H9 (cell line): ENCODE results near the gene ZNF654. TPM values are rescaled to one million over a fixed set of nuclear protein-coding genes. Genes with fewer than 3 reads are reported as not detected.

ENCODE experiments used
- DNase-seq: peaks from one replicate; pipeline ENCODE4 v3.0.0-alpha.2; 2017
- H2AFZ ChIP-seq: one replicate; pipeline ENCODE4 v1.6.1; 2013; ENCODE audit warnings: mild to moderate bottlenecking, low read length, control low read depth, moderate library complexity
- H2AK5ac ChIP-seq: 2 replicates; pipeline ENCODE4 v1.6.1; 2013; ENCODE audit warnings: low read length, control low read depth, mixed read lengths; ENCODE audit not compliant: insufficient read length
- H2BK120ac ChIP-seq: one replicate; pipeline ENCODE4 v1.6.1; 2013; ENCODE audit warnings: low read depth, mild to moderate bottlenecking, low read length, control low read depth, inconsistent platforms; ENCODE audit not compliant: poor library complexity, severe bottlenecking
- H2BK12ac ChIP-seq: 2 replicates; pipeline ENCODE4 v1.6.1; 2013; ENCODE audit warnings: low read length, control low read depth, mixed read lengths, low read depth; ENCODE audit not compliant: insufficient read length
- H2BK15ac ChIP-seq: 2 replicates; pipeline ENCODE4 v1.6.1; 2013; ENCODE audit warnings: low read depth, low read length, control low read depth
- H2BK20ac ChIP-seq: one replicate; pipeline ENCODE4 v1.6.1; 2013; ENCODE audit warnings: low read depth, mild to moderate bottlenecking, low read length, control low read depth, inconsistent platforms; ENCODE audit not compliant: poor library complexity, severe bottlenecking
- H2BK5ac ChIP-seq: 2 replicates; pipeline ENCODE4 v1.6.1; 2013; ENCODE audit warnings: low read length, control low read depth, mixed read lengths; ENCODE audit not compliant: insufficient read length
- H3K14ac ChIP-seq: 2 replicates; pipeline ENCODE4 v1.6.1; 2013; ENCODE audit warnings: low read length, control low read depth; ENCODE audit not compliant: insufficient read depth
- H3K18ac ChIP-seq: 2 replicates; pipeline ENCODE4 v1.6.1; 2013; ENCODE audit warnings: low read depth, mild to moderate bottlenecking, mixed read lengths, low read length, control low read depth; ENCODE audit not compliant: insufficient read length
- H3K23ac ChIP-seq: 2 replicates; pipeline ENCODE4 v1.6.1; 2013; ENCODE audit warnings: low read length, control low read depth, mixed read lengths, low read depth; ENCODE audit not compliant: insufficient read length
- H3K23me2 ChIP-seq: 2 replicates; pipeline ENCODE4 v1.6.1; 2013; ENCODE audit warnings: low read depth, mild to moderate bottlenecking, mixed read lengths, low read length, control low read depth; ENCODE audit not compliant: insufficient read length, poor library complexity, severe bottlenecking
- H3K27ac ChIP-seq: 2 replicates; pipeline ENCODE4 v1.5.1; 2013; ENCODE audit warnings: low read length, control low read depth, mixed read lengths, low read depth; ENCODE audit not compliant: insufficient read length
- H3K27me3 ChIP-seq: 2 replicates; pipeline ENCODE4 v1.6.1; 2013; ENCODE audit warnings: low read length, control low read depth, inconsistent platforms; ENCODE audit not compliant: insufficient read depth
- H3K4ac ChIP-seq: 2 replicates; pipeline ENCODE4 v1.6.1; 2013; ENCODE audit warnings: low read depth, mild to moderate bottlenecking, control low read depth, inconsistent platforms, low read length, moderate library complexity
- H3K4me1 ChIP-seq: 2 replicates; pipeline ENCODE4 v1.6.1; 2013; ENCODE audit warnings: low read length, control low read depth, inconsistent platforms; ENCODE audit not compliant: insufficient read depth
- H3K4me2 ChIP-seq: 2 replicates; pipeline ENCODE4 v1.6.1; 2013; ENCODE audit warnings: low read length, control low read depth, mixed read lengths; ENCODE audit not compliant: insufficient read length, insufficient read depth
- H3K56ac ChIP-seq: 2 replicates; pipeline ENCODE4 v1.6.1; 2013; ENCODE audit warnings: low read depth, mild to moderate bottlenecking, mixed read lengths, low read length, control low read depth; ENCODE audit not compliant: insufficient read length
- H3K79me1 ChIP-seq: 2 replicates; pipeline ENCODE4 v1.6.1; 2013; ENCODE audit warnings: low read depth, mild to moderate bottlenecking, moderate library complexity, low read length, control low read depth, inconsistent platforms; ENCODE audit not compliant: insufficient read depth, poor library complexity, severe bottlenecking
- H3K79me2 ChIP-seq: 2 replicates; pipeline ENCODE4 v1.6.1; 2013; ENCODE audit warnings: low read length, control low read depth, inconsistent platforms; ENCODE audit not compliant: insufficient read depth
- H3K9ac ChIP-seq: 2 replicates; pipeline ENCODE4 v1.6.1; 2013; ENCODE audit warnings: low read length, control low read depth, mixed read lengths; ENCODE audit not compliant: insufficient read length; ENCODE audit errors: extremely low read depth
- H3K9me3 ChIP-seq: one replicate; pipeline ENCODE4 v1.6.1; 2013; ENCODE audit warnings: low read depth, low read length, inconsistent platforms; ENCODE audit not compliant: control insufficient read depth
- H3T11ph ChIP-seq: one replicate; pipeline ENCODE4 v1.6.1; 2013; ENCODE audit warnings: mild to moderate bottlenecking, low read length, control low read depth, inconsistent platforms
- H4K20me1 ChIP-seq: one replicate; pipeline ENCODE4 v1.6.1; 2013; ENCODE audit not compliant: control insufficient read depth, insufficient read length, insufficient read depth
- H4K5ac ChIP-seq: 2 replicates; pipeline ENCODE4 v1.6.1; 2013; ENCODE audit warnings: low read depth, mild to moderate bottlenecking, mixed read lengths, low read length, control low read depth; ENCODE audit not compliant: insufficient read length
- H4K8ac ChIP-seq: replicated peaks from 2 replicates; pipeline ENCODE4 v1.6.1; 2013; ENCODE audit warnings: low read length, control low read depth, mixed read lengths, low read depth; ENCODE audit not compliant: insufficient read length
- H4K91ac ChIP-seq: 2 replicates; pipeline ENCODE4 v1.6.1; 2013; ENCODE audit warnings: low read depth, mild to moderate bottlenecking, moderate library complexity, mixed read lengths, low read length, control low read depth; ENCODE audit not compliant: insufficient read length
- H3K27ac Mint-ChIP-seq, 3 experiments: 2 replicates in 2 of 3; 3 replicates in 1 of 3; pipeline ENCODE4 v1.8.0; 2020 to 2021; ENCODE audit warnings: mixed read lengths in 3 of 3, mild to moderate bottlenecking in 1 of 3, moderate library complexity in 1 of 3
- H3K27me3 Mint-ChIP-seq: 2 replicates; pipeline ENCODE4 v1.8.0; 2021; ENCODE audit warnings: low read depth, mild to moderate bottlenecking, moderate library complexity, mixed read lengths
- H3K36me3 Mint-ChIP-seq, 3 experiments: 2 replicates in 2 of 3; 3 replicates in 1 of 3; pipeline ENCODE4 v1.8.0; 2020 to 2021; ENCODE audit warnings: low read depth in 3 of 3, mixed read lengths in 3 of 3; ENCODE audit not compliant: insufficient read depth in 1 of 3
- H3K4me1 Mint-ChIP-seq, 2 experiments: 2 replicates each; pipeline ENCODE4 v1.8.0; 2020; ENCODE audit warnings: mixed read lengths in 2 of 2
- H3K4me3 Mint-ChIP-seq, 2 experiments: 2 replicates in 1 of 2; 3 replicates in 1 of 2; pipeline ENCODE4 v1.8.0; 2020 to 2021; ENCODE audit warnings: mild to moderate bottlenecking in 2 of 2, mixed read lengths in 2 of 2, moderate library complexity in 1 of 2
- H3K9me3 Mint-ChIP-seq, 2 experiments: 2 replicates in 1 of 2; 3 replicates in 1 of 2; pipeline ENCODE4 v1.8.0; 2020; ENCODE audit warnings: mild to moderate bottlenecking in 2 of 2, mixed read lengths in 2 of 2, moderate library complexity in 1 of 2
- WGBS: extraction: QIAGEN DNeasy Blood & Tissue Kit; methylation state at CpG from one replicate; pipeline ENCODE4 v1.1.7; 2013; ENCODE audit warnings: missing lambda C conversion rate, low lambda C conversion rate, mixed read lengths; ENCODE audit not compliant: insufficient read length; ENCODE audit errors: extremely low coverage; 5-methylcytosine and 5-hydroxymethylcytosine counted together
- total RNA-seq: library from RNA; stranded (reverse); gene quantifications from 2 replicates; pipeline ENCODE4 v1.2.1, GENCODE V29; 2021
- TF ChIP-seq, protein P1 (sequence below): fragments of 200-600 bp; sonication (generic); conservative IDR thresholded peaks from 3 replicates; pipeline ENCODE4 v1.8.0; 2021; ENCODE audit warnings: antibody characterized with exemption, mild to moderate bottlenecking

The ZNF654 gene
- total RNA-seq, 1 experiment from 2014 or later = 8.7 TPM

DNA sequence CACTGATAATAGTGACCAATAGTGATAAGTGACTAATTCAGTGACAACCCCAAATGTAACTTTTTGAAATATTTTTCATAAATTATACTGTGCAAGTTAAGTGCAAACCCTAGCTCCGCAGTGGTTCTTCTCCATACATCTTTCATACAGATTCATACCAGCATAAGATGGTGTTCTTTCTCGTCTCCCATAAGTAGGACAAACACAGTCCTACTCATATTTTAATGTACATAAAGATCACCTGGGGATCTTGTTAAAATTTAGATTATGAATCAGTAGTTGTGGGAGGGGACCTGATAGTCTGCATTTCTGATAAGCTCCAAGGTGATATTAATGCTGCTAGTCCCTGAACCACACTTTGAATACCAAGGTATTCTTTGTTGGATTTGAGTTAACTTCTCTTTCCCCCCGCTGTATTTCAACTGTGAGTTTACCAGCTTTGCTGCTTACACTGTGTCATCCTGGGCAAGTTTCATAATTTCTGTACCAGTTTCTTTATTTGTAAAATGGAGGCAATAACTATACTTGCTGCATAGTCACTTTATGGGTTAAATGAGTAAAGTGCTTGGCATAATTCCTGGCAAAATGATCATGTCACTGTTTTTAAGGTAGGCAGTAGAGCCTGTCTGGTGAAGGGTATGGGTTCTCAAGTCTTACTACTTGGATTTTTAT lies 56.0 kb downstream of the ZNF654 start:
- Histone ChIP-seq H2BK12ac (no peak overlapping the region), H2AFZ (no peak overlapping the region), H3K79me1 (peaks cover 3% of the 10 kb centered on the region), H3K27me3 (no peaks in the 10 kb centered on the region), H3K4ac (no peak overlapping the region), H2BK20ac (no peak overlapping the region), H2BK15ac (no peak overlapping the region), H3K4me2 (no peak overlapping the region), H4K20me1 (no peaks in the 10 kb centered on the region), H3K79me2 (no peaks in the 10 kb centered on the region), H3K23me2 (no peaks in the 10 kb centered on the region), H4K5ac (no peak overlapping the region), H2BK5ac (no peak overlapping the region), H3K4me1 (no peaks in the 10 kb centered on the region), H3K9me3 (no peaks in the 10 kb centered on the region), H3K27ac (no peak overlapping the region), H3K56ac (no peak overlapping the region), H3K14ac (no peak overlapping the region), H4K91ac (no peak overlapping the region), H2AK5ac (no peak overlapping the region), H2BK120ac (no peak overlapping the region), H3T11ph (no peak overlapping the region), H3K9ac (no peak overlapping the region), H3K18ac (no peak overlapping the region), H3K23ac (no peak overlapping the region), H4K8ac (no peak overlapping the region)
- no peak overlapping the region for H3K4me3 Mint-ChIP-seq
- peaks cover 0 to 4% (median 2%) of the 10 kb centered on the region in 3 experiments; a peak in 2 of 7 replicates for H3K36me3 Mint-ChIP-seq
- H3K27ac Mint-ChIP-seq = no peak overlapping the region
- H3K4me1 Mint-ChIP-seq = peaks cover 2% of the 10 kb centered on the region in 2 experiments
- H3K27me3 Mint-ChIP-seq = no peaks in the 10 kb centered on the region
- H3K9me3 Mint-ChIP-seq = no peaks in the 10 kb centered on the region
- no CpG with 5 or more reads among the region's 3 CpGs for WGBS
- no peak for DNase-seq
- TF ChIP-seq, protein P1, sequence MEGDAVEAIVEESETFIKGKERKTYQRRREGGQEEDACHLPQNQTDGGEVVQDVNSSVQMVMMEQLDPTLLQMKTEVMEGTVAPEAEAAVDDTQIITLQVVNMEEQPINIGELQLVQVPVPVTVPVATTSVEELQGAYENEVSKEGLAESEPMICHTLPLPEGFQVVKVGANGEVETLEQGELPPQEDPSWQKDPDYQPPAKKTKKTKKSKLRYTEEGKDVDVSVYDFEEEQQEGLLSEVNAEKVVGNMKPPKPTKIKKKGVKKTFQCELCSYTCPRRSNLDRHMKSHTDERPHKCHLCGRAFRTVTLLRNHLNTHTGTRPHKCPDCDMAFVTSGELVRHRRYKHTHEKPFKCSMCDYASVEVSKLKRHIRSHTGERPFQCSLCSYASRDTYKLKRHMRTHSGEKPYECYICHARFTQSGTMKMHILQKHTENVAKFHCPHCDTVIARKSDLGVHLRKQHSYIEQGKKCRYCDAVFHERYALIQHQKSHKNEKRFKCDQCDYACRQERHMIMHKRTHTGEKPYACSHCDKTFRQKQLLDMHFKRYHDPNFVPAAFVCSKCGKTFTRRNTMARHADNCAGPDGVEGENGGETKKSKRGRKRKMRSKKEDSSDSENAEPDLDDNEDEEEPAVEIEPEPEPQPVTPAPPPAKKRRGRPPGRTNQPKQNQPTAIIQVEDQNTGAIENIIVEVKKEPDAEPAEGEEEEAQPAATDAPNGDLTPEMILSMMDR = no peak
